GM19397 (cell line): ENCODE measurements around the gene TCEA2.
"Not testable (repeated sequence)": the region's sequence is repeated elsewhere in the genome, so short reads cannot be mapped to it uniquely, and the experiment has no call there.

Experiments
- ATAC-seq: cut with Tn5 transposase; IDR thresholded peaks from one replicate; pipeline ENCODE4 v1.9.1; 2021; ENCODE audit warnings: mild to moderate bottlenecking, moderate library complexity; ENCODE audit not compliant: unreplicated experiment

The TCEA2 gene

GRCh38 chr20:64076061-64076997, 13.3 kb downstream of the TCEA2 start:
- ATAC-seq = no peak

GRCh38 chr20:64077094-64077493, 14.1 kb downstream of the TCEA2 start:
- no peak for ATAC-seq

- ATAC-seq = no peak
These were observed 14.5 kb downstream of the TCEA2 start for GRCh38 chr20:64077541-64077875.

- ATAC-seq = no peak
These were observed 15.0 kb downstream of the TCEA2 start for GRCh38 chr20:64077876-64078551.

DNA sequence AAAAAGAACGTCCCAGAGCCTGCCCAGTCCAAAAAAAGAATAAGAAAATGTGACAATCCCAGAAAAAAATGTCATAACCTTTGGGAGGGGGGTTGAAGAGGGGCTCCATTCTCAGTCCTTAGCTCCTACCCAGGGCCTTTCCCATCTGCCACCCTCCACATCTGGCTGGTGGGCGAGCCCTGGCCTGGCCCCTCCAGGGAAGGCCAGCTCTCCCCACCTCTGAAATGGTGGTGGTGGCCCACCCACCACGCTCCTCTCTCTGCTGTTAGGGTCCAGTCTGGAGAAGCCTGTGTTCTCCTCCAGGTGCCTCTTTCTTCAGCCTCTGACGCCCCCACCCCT, 15.9 kb downstream of the TCEA2 start:
- ATAC-seq = no peak

DNA sequence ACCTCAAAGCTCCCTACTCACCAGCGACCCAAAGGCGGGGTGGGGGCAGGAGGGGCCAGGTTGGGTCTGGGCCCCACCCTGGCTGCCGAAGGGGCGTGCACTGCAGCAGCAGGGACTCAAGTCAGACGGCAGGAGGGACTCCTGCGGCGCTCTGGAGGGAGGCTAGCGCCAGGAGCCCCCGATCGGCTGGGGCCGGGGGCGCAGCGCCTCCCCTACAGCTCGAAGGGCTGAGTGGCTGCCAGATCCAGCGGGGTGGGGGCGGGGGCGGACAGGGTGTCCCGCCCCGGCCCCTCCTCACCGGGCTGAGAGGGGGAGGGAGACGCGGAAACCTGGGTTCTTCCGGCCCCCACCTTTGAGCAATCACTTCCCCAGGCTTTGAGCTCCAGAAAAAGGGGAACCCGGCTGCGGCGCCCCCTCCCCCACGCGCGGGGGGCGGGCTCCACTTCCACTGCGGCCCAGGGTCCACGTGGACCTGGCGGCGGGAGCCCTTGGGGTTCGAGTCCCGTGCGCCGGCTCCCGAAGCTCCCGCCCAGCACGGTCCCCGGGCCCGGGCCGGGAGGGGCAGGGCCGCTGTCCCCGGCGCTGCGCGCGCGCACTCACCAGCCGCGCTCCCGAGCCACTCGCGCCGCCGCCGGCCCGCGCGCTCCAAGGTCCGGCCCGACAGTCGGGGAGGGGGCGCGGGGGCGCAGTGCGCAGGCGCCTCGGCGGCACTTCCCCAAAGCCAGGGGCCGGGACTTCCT, 16.4 kb downstream of the TCEA2 start, which contains the start of gene RGS19:
Gene RGS19, minus strand, starts transcription at position 246 of the 740 bp plus-strand sequence. CDS start 2,632 bp downstream, outside the sequence.
- peak; percentile 49 for ATAC-seq

GRCh38 chr20:64080013-64080812, 17.2 kb downstream of the TCEA2 start, which contains the start of gene OPRL1:
Gene OPRL1 (plus strand): TSS chr20:64080082. CDS start chr20:64092721, 12,639 bp downstream.
- no peak for ATAC-seq

GRCh38 chr20:64080813-64081623, 18.0 kb downstream of the TCEA2 start:
- ATAC-seq = no peak

- no peak for ATAC-seq
These were observed 18.6 kb downstream of the TCEA2 start for GRCh38 chr20:64081624-64081964.

DNA sequence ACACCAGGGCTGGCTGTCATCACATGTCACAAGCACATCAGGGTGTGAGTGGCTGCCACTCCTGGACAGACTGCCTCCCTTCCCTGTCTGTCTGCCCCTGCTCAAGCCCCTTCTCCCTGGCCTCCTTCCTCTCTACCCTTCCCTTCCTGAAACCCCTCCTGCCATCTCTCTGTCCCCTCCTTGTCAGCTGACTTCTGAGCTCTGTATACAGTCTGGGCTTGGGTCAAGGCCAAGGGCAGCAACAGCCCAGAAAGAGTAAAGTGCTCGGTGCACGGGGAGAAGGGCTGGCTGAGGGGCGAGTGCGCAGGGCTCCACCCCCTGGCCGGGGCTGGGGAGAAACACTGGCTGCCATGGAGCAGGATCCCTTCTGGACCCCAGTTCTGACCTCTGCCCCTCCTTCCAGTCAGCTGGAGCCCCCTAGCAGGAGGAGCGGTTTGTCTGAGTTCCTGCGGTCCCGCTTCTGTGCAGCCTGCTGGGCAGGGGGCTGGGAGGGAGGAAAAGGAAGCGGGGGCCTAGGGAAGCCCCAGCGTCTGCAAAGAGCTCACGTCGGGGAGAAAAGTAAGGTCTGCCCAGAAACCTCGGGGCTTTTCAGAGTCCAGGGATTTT, 19.2 kb downstream of the TCEA2 start:
- ATAC-seq = no peak

DNA sequence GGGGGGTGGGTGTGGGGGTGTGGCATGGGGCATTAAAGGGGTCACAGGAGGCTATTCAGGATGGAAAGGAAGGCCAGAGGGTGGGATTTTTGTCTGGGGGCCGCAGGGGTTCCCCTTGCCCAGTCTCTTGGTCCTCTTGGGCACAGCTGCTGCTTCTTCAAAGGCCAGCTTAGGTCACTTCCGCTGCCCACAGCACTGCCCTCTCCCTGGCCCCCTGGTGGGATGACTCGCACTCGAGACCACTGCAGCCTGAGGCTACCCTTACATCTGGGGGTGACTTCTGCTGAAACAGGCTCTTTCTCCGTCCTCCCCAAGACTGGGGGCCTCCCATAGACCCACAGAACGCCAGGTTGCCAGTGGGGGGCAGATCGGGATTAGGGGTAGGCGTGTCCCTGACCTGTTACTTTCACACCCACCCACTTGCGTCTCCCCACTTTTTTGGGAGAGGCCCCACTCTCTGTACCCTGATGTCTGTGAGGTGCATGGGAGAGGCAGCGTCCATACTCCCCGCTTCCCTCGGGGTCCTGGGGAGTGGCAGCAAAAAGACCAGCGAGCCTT, 19.9 kb downstream of the TCEA2 start:
- no peak for ATAC-seq

GRCh38 chr20:64083378-64083803, 20.4 kb downstream of the TCEA2 start:
- no peak for ATAC-seq

DNA sequence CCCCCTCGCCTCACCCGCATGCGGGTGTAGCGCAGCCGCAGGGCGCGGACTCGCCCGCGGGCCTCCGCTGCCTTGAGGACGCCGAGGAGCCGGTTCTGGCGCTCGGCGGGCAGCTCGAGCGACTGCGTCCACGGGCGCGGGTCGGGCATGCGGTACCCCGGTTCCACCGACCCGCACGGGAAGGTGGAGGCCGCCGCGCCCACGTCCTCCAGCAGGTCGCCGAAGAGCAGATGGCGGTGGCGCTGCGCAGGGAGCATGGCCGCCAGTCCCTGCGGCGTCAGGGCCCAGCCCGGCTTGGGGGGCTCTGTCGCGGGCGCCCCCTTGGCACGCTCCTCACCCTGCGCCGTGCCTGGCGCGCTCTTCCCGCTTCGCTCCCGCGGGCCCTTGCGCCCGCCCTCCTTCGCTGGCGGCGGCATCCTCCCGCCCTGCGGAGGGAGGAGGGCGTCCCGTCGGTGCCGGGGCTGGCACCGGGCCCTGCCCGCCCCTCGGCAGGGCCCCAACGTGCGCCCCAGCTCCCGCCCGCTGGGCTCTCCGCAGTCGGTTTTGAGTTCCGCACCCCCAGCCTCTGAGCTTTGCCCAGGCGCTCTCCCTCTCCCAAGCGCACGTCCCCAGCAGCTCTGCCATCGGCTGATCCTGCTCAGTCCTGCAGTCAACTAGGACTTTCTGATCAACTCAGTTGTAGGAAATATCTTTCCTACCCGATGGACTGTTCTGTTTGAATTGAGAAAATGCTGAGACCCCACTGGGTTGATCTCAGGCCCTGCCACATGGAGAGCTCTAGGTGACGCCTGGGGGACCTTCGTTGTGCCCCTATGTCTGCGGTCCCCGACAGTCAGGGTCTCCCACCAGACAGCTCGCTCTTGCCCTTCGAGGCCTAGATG, 21.0 kb downstream of the TCEA2 start, which contains the start of gene LKAAEAR1:
Gene LKAAEAR1, minus strand, starts transcription at position 595 of the 881 bp plus-strand sequence. Its CDS starts 179 bp downstream, at position 416.
- no peak for ATAC-seq

DNA sequence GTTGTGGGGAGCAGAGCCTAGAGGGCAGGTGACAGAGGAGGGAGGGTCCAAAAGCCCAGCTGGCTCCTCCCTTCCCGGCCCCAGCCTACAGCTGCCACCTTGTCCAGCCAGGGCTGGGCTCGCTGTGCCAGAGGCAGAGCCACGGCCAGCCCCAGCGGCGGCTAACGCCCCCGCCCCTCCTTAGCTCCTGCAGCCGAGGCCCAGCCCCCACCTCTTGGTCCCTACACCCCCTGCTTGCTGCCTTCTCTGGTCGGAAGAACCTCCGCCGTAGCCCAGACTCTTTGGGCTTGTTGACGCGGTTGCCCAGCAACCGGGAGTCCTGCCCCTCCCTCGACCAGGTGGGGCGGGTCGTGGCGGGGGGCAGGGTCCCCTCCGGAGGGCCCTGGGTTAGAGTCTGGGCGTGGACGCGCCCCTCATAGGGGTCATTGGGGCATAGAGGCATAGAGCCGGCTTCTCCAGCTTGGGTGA, 21.7 kb downstream of the TCEA2 start:
- ATAC-seq = no peak

GRCh38 chr20:64086801-64087200, 23.8 kb downstream of the TCEA2 start:
- ATAC-seq = no peak

DNA sequence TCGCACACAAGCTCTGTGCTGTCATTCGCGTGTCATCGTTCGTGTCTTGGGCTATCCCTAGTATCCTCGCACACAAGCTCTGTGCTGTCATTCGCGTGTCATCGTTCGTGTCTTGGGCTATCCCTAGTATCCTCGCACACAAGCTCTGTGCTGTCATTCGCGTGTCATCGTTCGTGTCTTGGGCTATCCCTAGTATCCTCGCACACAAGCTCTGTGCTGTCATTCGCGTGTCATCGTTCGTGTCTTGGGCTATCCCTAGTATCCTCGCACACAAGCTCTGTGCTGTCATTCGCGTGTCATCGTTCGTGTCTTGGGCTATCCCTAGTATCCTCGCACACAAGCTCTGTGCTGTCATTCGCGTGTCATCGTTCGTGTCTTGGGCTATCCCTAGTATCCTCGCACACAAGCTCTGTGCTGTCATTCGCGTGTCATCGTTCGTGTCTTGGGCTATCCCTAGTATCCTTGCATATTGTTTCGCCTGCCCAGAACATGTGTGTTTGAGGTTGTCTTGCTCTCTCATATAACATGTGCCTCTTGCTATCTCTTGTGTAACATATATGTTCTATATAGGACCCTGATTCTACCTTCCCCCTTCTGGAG, 24.3 kb downstream of the TCEA2 start:
- ATAC-seq = not testable (repeated sequence)

DNA sequence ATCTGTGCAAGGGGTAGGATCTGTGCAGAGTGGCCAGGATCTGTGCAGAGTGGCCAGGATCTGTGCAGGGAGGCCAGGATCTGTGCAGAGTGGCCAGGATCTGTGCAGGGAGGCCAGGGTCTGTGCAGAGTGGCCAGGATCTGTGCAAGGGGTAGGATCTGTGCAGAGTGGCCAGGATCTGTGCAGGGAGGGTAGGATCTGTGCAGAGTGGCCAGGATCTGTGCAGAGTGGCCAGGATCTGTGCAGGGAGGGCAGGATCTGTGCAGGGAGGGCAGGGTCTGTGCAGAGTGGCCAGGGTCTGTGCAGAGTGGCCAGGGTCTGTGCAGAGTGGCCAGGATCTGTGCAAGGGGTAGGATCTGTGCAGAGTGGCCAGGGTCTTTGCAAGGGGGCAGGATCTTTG, 25.6 kb downstream of the TCEA2 start:
- ATAC-seq = not testable (repeated sequence)
